Measurements from ENCODE around the gene DNPH1. TPM values are rescaled to one million over a fixed set of nuclear protein-coding genes. Genes with fewer than 3 reads are reported as not detected.

The DNPH1 gene
- total and polyA plus RNA-seq, 2 of the 8 experiments (the other 6 are each of a cell fraction or from before 2014, with no cell fraction given) = 33.9 to 134 TPM

- H3K79me1 ChIP-seq (ENCODE audit: low read depth, low read length) = no peaks in the 10 kb centered on the region
- no peak overlapping the region for H2BK5ac ChIP-seq (ENCODE audit: low read depth, low read length)
- POLR2A ChIA-PET (ENCODE audit: partially characterized antibody) = interaction anchor here (1.0 to 1.3 kb wide), 2 partner anchors 23 to 34 kb away, joined by 3 to 5 read pairs; partner anchors contain the start of gene DNPH1
- H4K5ac ChIP-seq (ENCODE audit: insufficient read length, low read depth, low read length) = no peak overlapping the region
- H3K23me2 ChIP-seq (ENCODE audit: low read depth, low read length) = no peaks in the 10 kb centered on the region; the same call in 1 of the 2 replicates
- H3K4me2 ChIP-seq (ENCODE audit: insufficient read depth in 1 of 2, low read depth in 2 of 2, low read length in 2 of 2) = no peak overlapping the region
- H2BK12ac ChIP-seq (ENCODE audit: low read depth, low read length) = no peak overlapping the region
- DNase-seq (ENCODE audit: low read depth in 1 of 2, low spot score in 2 of 2) (no peak), FAIRE-seq (no peak)
- H2BK15ac ChIP-seq (ENCODE audit: low read length) = no peak overlapping the region
- H3K18ac ChIP-seq (ENCODE audit: extremely low read depth, low read length) = no peak overlapping the region
- no peak overlapping the region for H2AK5ac ChIP-seq (ENCODE audit: low read depth, low read length)
- H4K91ac ChIP-seq (replicated peaks; ENCODE audit: insufficient read length, low read length) = no peak overlapping the region
- H3K79me2 ChIP-seq (ENCODE audit: control insufficient read depth in 1 of 2, insufficient read depth in 2 of 2, low read length in 2 of 2) = no peaks in the 10 kb centered on the region
- H3K4me3 ChIP-seq (ENCODE audit: extremely low read depth in 1 of 4, insufficient read depth in 2 of 4, low read depth in 3 of 4, low read length in 4 of 4) = no peak overlapping the region
- no peak overlapping the region for H3K56ac ChIP-seq (replicated peaks; ENCODE audit: insufficient read length, low read depth, low read length)
- H3K4ac ChIP-seq (replicated peaks; ENCODE audit: insufficient read length, low read depth, low read length) = no peak overlapping the region
- no peaks in the 10 kb centered on the region for H3K36me3 ChIP-seq (ENCODE audit: control insufficient read depth in 2 of 4, insufficient read depth in 4 of 4, low read length in 3 of 4)
- H3K9ac ChIP-seq (replicated peaks in 1 of 4; ENCODE audit: extremely low read depth in 1 of 4, low read depth in 3 of 4, low read length in 3 of 4) = no peak overlapping the region
- WGBS, 2 experiments (ENCODE audit: extremely low coverage in 1 of 2, insufficient coverage in 1 of 2, insufficient read length in 1 of 2, insufficient replicate concordance in 2 of 2, low coverage in 1 of 2, low lambda C conversion rate in 2 of 2, missing lambda C conversion rate in 1 of 2) = 92% methylated on average over 10 of the region's 10 CpGs; no CpG with 5 or more reads in 1 of the 2 experiments
- H3K27ac ChIP-seq (ENCODE audit: low read depth, low read length) = no peak overlapping the region
- no peak overlapping the region for H2BK20ac ChIP-seq (ENCODE audit: low read length)
- CTCF ChIA-PET (ENCODE audit: partially characterized antibody) = no interaction called here
- H3K14ac ChIP-seq (ENCODE audit: insufficient read length) = no peak overlapping the region
- H4K8ac ChIP-seq (ENCODE audit: extremely low read depth, insufficient read depth, low read length) = peak overlapping the region; percentile 65; the same call in 1 of the 2 replicates
- H3K27me3 ChIP-seq (replicated peaks in 1 of 4; ENCODE audit: control insufficient read depth in 3 of 4, extremely low read depth in 1 of 4, insufficient read depth in 3 of 4, low read length in 3 of 4) = no peaks in the 10 kb centered on the region
- H3K4me1 ChIP-seq (replicated peaks in 1 of 4; ENCODE audit: control insufficient read depth in 3 of 4, insufficient read depth in 4 of 4, low read length in 3 of 4) = no peaks in the 10 kb centered on the region
- H4K20me1 ChIP-seq (replicated peaks in 1 of 2; ENCODE audit: control insufficient read depth in 1 of 2, insufficient read depth in 2 of 2, low read length in 2 of 2) = no peaks in the 10 kb centered on the region
- H3K9me3 ChIP-seq (ENCODE audit: insufficient read depth in 2 of 2, low read depth in 1 of 2, low read length in 1 of 2) = no peaks in the 10 kb centered on the region
- no peak overlapping the region for H2BK120ac ChIP-seq (replicated peaks; ENCODE audit: low read depth, low read length)
- no peak overlapping the region for H2AFZ ChIP-seq (ENCODE audit: low read length)
- no peak overlapping the region for H3K23ac ChIP-seq (ENCODE audit: insufficient read length)
- no peak for TF ChIP-seq CREB1 (IDR thresholded peaks at IDR 0.05)
- TF ChIP-seq CBX5 (IDR thresholded peaks at IDR 0.05; ENCODE audit: low read depth, low read length) = no peak
- no peak for TF ChIP-seq MAX (IDR thresholded peaks at IDR 0.05)
- no peak for TF ChIP-seq EZH2 (IDR thresholded peaks at IDR 0.05; ENCODE audit: low read depth, low read length, severe bottlenecking)
- no peak for TF ChIP-seq SP4 (IDR thresholded peaks at IDR 0.05; ENCODE audit: low read length)
- TF ChIP-seq BRCA1 (IDR thresholded peaks at IDR 0.05; ENCODE audit: low read depth, low read length) = no peak
- TF ChIP-seq FOSL1 (IDR thresholded peaks at IDR 0.05; ENCODE audit: insufficient read depth, low read depth, low read length) = no peak
- TF ChIP-seq SAP30 (IDR thresholded peaks at IDR 0.05; ENCODE audit: insufficient read depth, insufficient replicate concordance, low read length) = no peak
- no peak for TF ChIP-seq CHD2 (IDR thresholded peaks at IDR 0.05; ENCODE audit: low read length)
- no peak for TF ChIP-seq RFX5 (IDR thresholded peaks at IDR 0.05; ENCODE audit: borderline replicate concordance, low read depth, low read length)
- no peak for TF ChIP-seq SRF (IDR thresholded peaks at IDR 0.05; ENCODE audit: low read depth, low read length)
- no peak for TF ChIP-seq TAF7 (optimal IDR thresholded peaks at IDR 0.05; ENCODE audit: borderline replicate concordance, low read depth, low read length)
- no peak for TF ChIP-seq SP1 (IDR thresholded peaks at IDR 0.05; ENCODE audit: low read depth, low read length)
- no peak for TF ChIP-seq KDM4A (IDR thresholded peaks at IDR 0.05; ENCODE audit: low read depth, low read length, severe bottlenecking)
- no peak for TF ChIP-seq EP300 (IDR thresholded peaks at IDR 0.05; ENCODE audit: borderline replicate concordance in 1 of 2, low read depth in 2 of 2, low read length in 2 of 2)
Observed at GRCh38 chr6:43205849-43206248, 23.4 kb downstream of the DNPH1 start.
